GM12801 (cell line): ENCODE results near the gene NXN.

ENCODE experiments used
- CTCF ChIP-seq: IDR thresholded peaks from one replicate; pipeline ENCODE4 v1.5.1; 2011; ENCODE audit warnings: control low read depth; ENCODE audit not compliant: insufficient read length; ENCODE audit errors: extremely low read depth

The NXN gene

GRCh38 chr17:923633-924032 is 55.9 kb downstream of the NXN start:
- no peak for TF ChIP-seq CTCF

GRCh38 chr17:921161-921560 is 58.4 kb downstream of the NXN start:
- TF ChIP-seq CTCF, result no peak

GRCh38 chr17:920190-920589 is 59.4 kb downstream of the NXN start:
- TF ChIP-seq CTCF, result no peak

- TF ChIP-seq CTCF, result no peak
Measured at GRCh38 chr17:917941-918740, 61.4 kb downstream of the NXN start.

GRCh38 chr17:917391-917811 is 62.2 kb downstream of the NXN start:
- TF ChIP-seq CTCF, result no peak

GRCh38 chr17:916315-916714 is 63.3 kb downstream of the NXN start:
- no peak for TF ChIP-seq CTCF

GRCh38 chr17:915538-916201 is 63.9 kb downstream of the NXN start:
- no peak for TF ChIP-seq CTCF
